PC-9 (cell line): ENCODE measurements around the gene TPX2. TPM values are rescaled to one million over a fixed set of nuclear protein-coding genes. Genes with fewer than 3 reads are reported as not detected.
"Not testable (repeated sequence)": the region's sequence is repeated elsewhere in the genome, so short reads cannot be mapped to it uniquely, and the experiment has no call there.

Source experiments
- BruUV-seq: library from RNA; stranded (reverse); fragments of 400-500 nt; replicated peaks from 2 replicates; lab custom pipeline; 2021; lab: Mats Ljungman, UMichigan
- CTCF ChIA-PET: fragments of 300-600 bp; sonication (Branson Sonifier 250); formaldehyde crosslinking; loops from one replicate; lab custom pipeline; 2022; ENCODE audit warnings: antibody characterized with exemption; lab: Charles Lee
- POLR2A ChIA-PET: fragments of 300-600 bp; sonication (Branson Sonifier 250); formaldehyde crosslinking; loops from one replicate; lab custom pipeline; 2022; ENCODE audit warnings: antibody characterized with exemption; ENCODE audit not compliant: unreplicated experiment; lab: Charles Lee
- DNase-seq, 2 experiments: peaks; one replicate each; pipeline versions ENCODE4 v3.0.0 to v3.0.0-alpha.2; 2015 to 2022; ENCODE audit warnings: mixed read lengths in 1 of 2
- H2AFZ ChIP-seq: fragments of 200-600 bp; sonication (generic); 2 replicates; pipeline ENCODE4 v1.8.1; 2017; ENCODE audit warnings: antibody characterized with exemption
- H3F3A ChIP-seq: fragments of 200-600 bp; sonication (generic); 2 replicates; pipeline ENCODE4 v1.8.1; 2017; ENCODE audit warnings: antibody characterized with exemption, mild to moderate bottlenecking, low read depth; ENCODE audit not compliant: insufficient read depth
- H3K27ac ChIP-seq: fragments of 200-600 bp; sonication (generic); 2 replicates; pipeline ENCODE4 v1.6.1; 2016; ENCODE audit warnings: mixed run types
- H3K27me3 ChIP-seq: fragments of 200-600 bp; sonication (generic); 2 replicates; pipeline ENCODE4 v1.6.1; 2016; ENCODE audit warnings: low read depth, mixed run types; ENCODE audit not compliant: insufficient read depth
- H3K36me3 ChIP-seq: fragments of 200-600 bp; sonication (generic); 2 replicates; pipeline ENCODE4 v1.6.1; 2016; ENCODE audit warnings: low read depth, mixed run types
- H3K4me1 ChIP-seq: fragments of 200-600 bp; sonication (generic); replicated peaks from 2 replicates; pipeline ENCODE4 v1.6.1; 2016; ENCODE audit warnings: mixed run types; ENCODE audit not compliant: insufficient read depth
- H3K4me2 ChIP-seq: fragments of 200-600 bp; sonication (generic); 2 replicates; pipeline ENCODE4 v1.6.1; 2017; ENCODE audit warnings: mixed run types
- H3K4me3 ChIP-seq: fragments of 200-600 bp; sonication (generic); 2 replicates; pipeline ENCODE4 v1.6.1; 2016; ENCODE audit warnings: mixed run types
- H3K79me2 ChIP-seq: fragments of 200-600 bp; sonication (generic); 2 replicates; pipeline ENCODE4 v1.6.1; 2017; ENCODE audit warnings: low read depth, mixed run types
- H3K9me2 ChIP-seq: fragments of 200-600 bp; sonication (generic); 2 replicates; pipeline ENCODE4 v1.8.1; 2017; ENCODE audit warnings: mild to moderate bottlenecking; ENCODE audit not compliant: insufficient read depth
- H3K9me3 ChIP-seq: fragments of 200-600 bp; sonication (generic); 2 replicates; pipeline ENCODE4 v1.8.1; 2016; ENCODE audit warnings: low read depth; ENCODE audit not compliant: insufficient read depth
- H4K20me1 ChIP-seq: fragments of 200-600 bp; sonication (generic); 2 replicates; pipeline ENCODE4 v1.8.1; 2017; ENCODE audit not compliant: insufficient read depth
- CTCF ChIP-seq: fragments of 200-600 bp; sonication (generic); conservative IDR thresholded peaks from 2 replicates; pipeline ENCODE4 v1.6.1; 2017; ENCODE audit warnings: mixed run types, antibody characterized with exemption, mild to moderate bottlenecking, moderate library complexity
- EZH2 ChIP-seq: fragments of 200-600 bp; sonication (generic); IDR thresholded peaks from 2 replicates; pipeline ENCODE4 v1.8.0; 2017; ENCODE audit warnings: antibody characterized with exemption, low read depth
- intact Hi-C: fragments of 100-400 bp; cut with micrococcal nuclease; formaldehyde crosslinking; loops from one replicate; pipeline ENCODE4 v1.10.0; 2022; ENCODE audit not compliant: unreplicated experiment
- total RNA-seq: library from RNA; stranded (reverse); gene quantifications from 2 replicates; pipeline ENCODE4 v1.2.3, GENCODE V29; 2021

The TPX2 gene
- total RNA-seq, 1 experiment from 2014 or later = 164 TPM

DNA sequence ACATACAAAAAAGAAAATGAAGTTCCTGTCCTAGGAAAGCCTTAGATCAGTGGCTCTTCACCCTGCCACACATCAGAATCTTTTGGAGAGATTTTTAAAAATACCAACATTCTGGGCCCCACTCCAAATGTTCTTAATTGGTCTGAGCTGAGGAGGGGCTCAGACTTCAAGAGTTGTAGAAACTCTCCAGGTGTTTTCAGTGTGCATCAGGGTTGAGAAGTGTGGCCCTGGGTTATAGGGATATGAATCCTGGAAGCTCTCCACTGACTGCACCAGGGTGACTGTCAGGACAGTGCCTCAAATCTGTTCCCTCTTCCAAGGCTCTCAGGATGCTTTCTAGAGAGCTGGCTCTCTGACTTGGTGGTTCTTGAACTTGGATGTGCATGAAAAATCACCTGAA, 74.5 kb downstream of the TPX2 start:
- Histone ChIP-seq H4K20me1 (peaks cover 5% of the 10 kb centered on the region; the same call in 1 of the 2 replicates), H3K36me3 (no peaks in the 10 kb centered on the region), H3K79me2 (no peaks in the 10 kb centered on the region), H3F3A (peaks cover 12% of the 10 kb centered on the region), H3K4me2 (no peak overlapping the region), H3K27ac (no peak overlapping the region), H3K27me3 (no peaks in the 10 kb centered on the region), H3K4me1 (peaks cover 8% of the 10 kb centered on the region; the same call in 1 of the 2 replicates), H2AFZ (no peak overlapping the region), H3K4me3 (no peak overlapping the region), H3K9me2 (no peaks in the 10 kb centered on the region), H3K9me3 (no peaks in the 10 kb centered on the region)
- TF ChIP-seq CTCF (no peak), EZH2 (no peak)
- ChIA-PET POLR2A (no interaction called here), CTCF (interaction anchor here (0.7 kb wide), 1 partner anchor 328 kb away, joined by 6 read pairs; no protein-coding TSS in a partner anchor)
- no peak for DNase-seq
- intact Hi-C loops = no loop called here
- BruUV-seq = no TSS peak

DNA sequence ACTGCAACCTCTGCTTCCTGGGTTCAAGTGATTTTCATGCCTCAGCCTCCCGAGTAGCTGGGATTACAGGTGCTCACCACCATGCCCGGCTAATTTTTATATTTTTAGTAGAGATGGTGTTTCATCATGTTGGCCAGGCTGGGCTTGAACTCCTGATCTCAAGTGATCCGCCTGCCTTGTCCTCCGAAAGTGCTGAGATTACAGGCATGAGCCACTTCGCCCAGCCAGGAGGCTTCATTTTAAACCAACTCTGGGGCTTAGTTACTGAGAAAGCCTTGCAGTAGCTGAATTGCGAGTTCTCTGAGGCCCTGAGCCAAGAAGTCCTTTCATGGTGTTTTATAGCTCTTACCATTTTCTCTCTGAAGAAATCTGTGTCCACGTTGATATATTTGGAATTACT, 75.1 kb downstream of the TPX2 start:
- H3K4me2 ChIP-seq, H3K36me3 ChIP-seq, H3K4me1 ChIP-seq, H3K9me2 ChIP-seq, H3K4me3 ChIP-seq, intact Hi-C loops, H3K79me2 ChIP-seq, BruUV-seq, DNase-seq, H2AFZ ChIP-seq, H3K27me3 ChIP-seq, POLR2A ChIA-PET, H3K9me3 ChIP-seq, H4K20me1 ChIP-seq, H3K27ac ChIP-seq: not testable (repeated sequence)
- H3F3A ChIP-seq = peaks cover 12% of the 10 kb centered on the region
- CTCF ChIA-PET = interaction anchor here (0.7 kb wide), 1 partner anchor 328 kb away, joined by 6 read pairs; no protein-coding TSS in a partner anchor

- no peak for DNase-seq
- Histone ChIP-seq H3F3A (no peaks in the 10 kb centered on the region), H3K27me3 (no peaks in the 10 kb centered on the region), H3K4me1 (no peaks in the 10 kb centered on the region), H3K4me2 (no peak overlapping the region), H3K9me2 (no peaks in the 10 kb centered on the region), H3K36me3 (no peaks in the 10 kb centered on the region), H3K4me3 (no peak overlapping the region), H3K79me2 (no peaks in the 10 kb centered on the region), H3K9me3 (no peaks in the 10 kb centered on the region), H3K27ac (no peak overlapping the region), H4K20me1 (no peaks in the 10 kb centered on the region), H2AFZ (no peak overlapping the region)
- CTCF ChIA-PET = interaction anchor here (0.5 kb wide), 1 partner anchor 77 kb away, joined by 5 read pairs; no protein-coding TSS in a partner anchor
- intact Hi-C loops = no loop called here
- POLR2A ChIA-PET = interaction anchor here (0.6 kb wide), 1 partner anchor 205 kb away, joined by 6 read pairs; no protein-coding TSS in a partner anchor
- no TSS peak for BruUV-seq
- no peak for TF ChIP-seq EZH2
- TF ChIP-seq CTCF = no peak
Observed at GRCh38 chr20:31815408-31816188, 76.5 kb downstream of the TPX2 start.
